NCI-H2227 treated with DMSO at 0.1 percent for 48 hours (cell line): ENCODE results near the gene CCDC12.

Source experiments
- DNase-seq: peaks from one replicate; lab custom pipeline; 2025; lab: John Stamatoyannopoulos, UW

CCDC12 gene

DNA sequence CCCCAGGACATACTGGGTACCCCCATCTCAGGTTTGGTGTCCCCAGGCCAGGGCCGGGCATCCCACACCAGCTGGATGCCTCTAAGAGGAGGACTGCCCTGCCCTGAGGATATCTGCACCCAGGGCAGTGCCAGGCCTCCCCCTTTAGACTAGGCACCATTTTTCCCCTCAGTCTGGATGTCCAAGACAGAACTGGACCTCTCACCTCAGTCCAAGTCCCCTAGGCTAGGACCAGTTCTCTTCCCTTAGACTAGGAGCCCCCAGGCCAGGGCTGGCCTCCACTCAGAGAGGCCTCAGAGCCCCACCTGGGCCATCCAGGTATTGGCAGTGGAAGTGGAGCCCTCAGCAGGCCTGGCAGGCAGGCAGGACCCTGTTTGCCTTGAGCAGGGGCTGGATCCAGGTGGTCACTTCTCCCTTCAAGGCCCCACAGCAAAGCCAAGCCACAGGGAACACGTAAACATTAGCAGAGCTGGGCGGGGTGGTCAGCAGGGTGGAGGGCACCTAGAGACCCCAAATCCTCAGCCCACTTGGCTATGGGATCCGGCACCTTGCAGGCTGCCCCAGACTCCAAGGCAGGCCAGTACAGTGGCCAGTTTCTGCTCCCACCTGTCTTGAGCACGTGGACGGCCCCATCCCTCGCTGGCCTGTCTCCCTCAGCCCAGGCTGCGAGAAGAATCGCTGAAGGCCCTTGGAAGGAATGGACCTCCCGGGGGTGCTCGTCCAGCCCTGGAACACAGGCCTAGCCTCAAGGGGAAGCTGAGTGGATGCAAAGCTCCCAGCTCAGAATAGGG, 70.7 kb downstream of the CCDC12 start:
- DNase-seq: no peak

DNA sequence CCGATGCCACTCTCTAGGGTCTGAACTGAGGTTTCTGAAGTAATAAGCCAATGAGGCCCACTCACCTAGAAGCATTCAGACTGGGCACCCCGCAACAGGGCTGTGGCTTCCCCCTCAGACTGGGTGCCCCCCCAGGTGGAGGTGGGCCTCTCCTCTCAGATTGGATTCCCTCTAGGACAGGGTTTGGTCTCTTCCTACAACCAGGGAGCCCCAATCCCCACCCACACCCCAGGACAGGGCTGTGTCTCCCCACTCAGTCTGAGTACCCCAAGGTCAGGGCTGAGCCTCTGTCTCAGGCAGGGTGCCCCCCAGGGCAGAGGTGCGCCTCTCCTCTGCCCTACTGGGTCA, 71.4 kb downstream of the CCDC12 start:
- DNase-seq: no peak

DNA sequence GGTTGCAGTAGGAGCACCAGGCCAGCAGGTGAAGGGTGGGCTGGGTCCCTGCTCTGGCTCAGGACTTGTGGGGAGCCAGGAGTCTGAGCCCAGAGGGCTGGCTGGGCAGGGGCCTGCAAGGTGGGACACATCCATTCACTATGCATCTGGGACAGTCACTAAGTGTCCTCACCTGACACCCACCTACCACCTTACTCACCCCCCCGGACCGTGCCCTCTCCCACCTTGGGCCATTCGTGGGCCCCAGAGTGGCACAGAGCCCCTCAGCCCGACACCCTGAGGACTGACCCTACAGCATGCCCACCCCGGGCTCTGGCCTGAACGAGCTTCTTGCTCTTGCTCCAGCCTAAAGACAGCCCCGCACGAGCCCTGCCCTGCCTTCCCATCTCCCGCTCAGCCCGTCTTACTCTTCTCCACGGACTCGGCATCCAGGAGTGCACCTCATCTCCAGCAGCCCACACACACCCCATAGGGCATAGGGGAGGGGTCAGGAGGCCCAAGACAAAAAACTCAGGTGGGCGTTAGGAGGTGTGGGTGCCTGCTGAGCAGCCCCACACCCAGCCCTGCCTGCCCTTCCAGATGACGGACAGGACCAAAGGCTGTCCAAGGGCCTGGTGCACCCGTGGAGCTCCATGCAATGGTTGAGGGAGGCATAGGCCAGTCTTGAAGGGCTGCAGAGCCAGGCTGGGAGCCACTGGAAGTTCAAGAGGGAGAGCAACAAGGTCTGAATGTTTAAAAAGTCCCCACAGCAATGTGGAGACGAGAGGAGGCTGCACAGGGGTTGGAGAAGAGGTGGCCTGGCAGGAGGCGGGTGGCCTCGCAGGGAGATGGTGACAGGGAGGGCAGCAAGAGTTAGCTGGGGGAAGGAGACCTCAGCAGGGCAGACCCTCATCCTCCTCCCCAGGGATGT, 72.0 kb downstream of the CCDC12 start:
- no peak for DNase-seq

DNA sequence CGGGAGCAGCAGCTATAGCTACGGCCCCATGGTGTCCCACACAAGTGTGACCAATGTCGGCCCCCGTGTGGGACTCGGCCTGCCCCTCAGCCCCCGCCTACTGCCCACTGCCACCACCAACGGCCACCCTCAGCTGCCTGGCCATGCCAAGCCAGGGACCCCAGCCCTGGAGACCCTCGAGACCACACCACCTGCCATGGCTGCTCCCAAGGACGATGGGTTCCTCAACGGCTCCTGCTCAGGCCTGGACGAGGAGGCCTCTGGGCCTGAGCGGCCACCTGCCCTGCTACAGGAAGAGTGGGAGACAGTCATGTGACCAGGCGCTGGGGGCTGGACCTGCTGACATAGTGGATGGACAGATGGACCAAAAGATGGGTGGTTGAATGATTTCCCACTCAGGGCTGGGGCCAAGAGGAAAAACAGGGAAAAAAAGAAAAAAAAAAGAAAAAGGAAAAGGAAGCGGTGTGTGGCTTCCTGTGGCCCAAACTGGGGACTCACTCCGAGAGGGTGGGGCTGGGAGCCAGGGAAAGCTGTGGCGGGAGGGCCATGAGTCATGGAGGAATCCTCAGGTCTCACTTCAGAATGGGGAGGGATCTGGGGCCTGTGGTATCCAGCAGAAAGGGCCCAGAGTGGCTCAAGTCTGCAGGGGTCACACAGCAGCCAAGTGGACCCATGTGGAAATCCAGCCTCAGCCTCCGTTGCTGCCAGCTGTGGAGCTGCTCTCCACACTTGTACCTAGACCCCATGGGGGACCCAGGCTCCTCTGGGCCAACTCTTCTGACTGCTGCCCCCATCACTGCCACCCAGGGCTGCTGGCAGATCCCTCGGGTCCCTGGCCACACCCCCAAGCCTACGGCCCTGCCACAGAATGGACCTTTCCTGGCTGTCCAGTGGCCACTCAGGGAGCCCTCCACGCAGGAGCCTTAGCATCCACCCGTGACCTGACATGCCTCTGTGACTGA, 72.9 kb downstream of the CCDC12 start:
- DNase-seq: no peak

DNA sequence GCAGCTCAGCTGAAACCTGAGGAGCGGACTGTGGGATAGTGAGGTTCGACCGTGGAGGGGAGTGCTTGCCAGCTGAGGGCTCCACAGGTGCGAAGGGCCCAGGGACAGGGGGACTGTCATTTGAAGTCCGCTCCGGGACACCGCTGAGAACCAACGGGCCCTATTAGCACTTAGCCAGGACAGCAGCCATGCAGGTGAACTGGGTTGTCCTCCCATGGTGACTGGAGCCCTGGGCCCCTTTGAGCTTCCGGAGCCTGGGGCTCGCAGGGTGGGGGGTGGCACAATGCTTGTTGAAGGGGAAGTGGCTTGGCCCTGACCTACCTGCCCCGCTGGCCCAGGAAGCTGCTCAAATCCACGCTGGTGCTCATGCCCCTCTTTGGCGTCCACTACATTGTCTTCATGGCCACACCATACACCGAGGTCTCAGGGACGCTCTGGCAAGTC, 74.3 kb downstream of the CCDC12 start:
- DNase-seq: no peak

DNA sequence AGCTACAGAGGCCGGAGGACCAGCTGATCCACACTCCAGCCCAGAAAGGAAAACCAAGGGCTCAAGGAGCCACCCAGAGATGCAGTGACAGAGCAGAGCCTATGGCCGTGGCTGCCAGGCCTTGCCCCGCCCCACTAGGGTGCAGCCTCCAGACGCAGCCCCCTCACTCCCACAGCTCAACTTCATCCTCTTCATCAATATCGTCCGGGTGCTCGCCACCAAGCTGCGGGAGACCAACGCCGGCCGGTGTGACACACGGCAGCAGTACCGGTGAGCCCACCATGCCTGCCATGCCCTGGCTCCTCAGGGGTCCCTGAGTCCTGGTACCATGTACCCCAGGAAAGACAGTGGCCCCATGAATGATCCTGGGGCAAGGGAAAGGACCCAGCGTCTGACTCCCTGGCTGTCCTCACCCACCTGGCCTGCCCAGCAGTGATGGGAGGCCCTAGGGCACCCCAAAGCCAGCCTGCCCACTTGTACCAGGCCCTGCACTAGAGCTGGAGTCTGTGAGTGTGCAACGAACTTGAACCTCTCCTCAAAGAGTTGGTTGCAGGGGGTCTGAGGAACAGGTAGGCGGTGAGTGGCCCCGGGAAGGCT, 74.9 kb downstream of the CCDC12 start:
- DNase-seq: no peak

DNA sequence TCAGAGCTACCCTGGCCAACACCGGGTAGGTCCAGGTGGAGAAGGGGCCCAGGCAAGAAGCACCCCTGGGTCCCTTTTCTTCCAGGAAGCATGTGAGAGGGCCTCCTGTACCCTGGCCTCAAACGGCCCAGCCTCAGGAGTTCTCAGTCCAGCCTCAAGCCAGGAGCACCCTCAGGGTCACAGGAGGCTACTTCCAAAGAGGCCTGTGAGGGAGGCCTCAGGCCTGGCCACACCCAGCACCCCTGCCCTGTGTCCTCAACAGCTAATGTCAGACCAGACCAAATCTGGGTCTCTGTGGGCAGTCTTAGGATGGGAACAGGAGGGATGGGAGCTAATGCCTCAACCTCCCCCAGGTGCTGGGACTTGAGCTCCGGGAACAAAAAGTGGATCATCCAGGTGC, 75.5 kb downstream of the CCDC12 start:
- no peak for DNase-seq

DNA sequence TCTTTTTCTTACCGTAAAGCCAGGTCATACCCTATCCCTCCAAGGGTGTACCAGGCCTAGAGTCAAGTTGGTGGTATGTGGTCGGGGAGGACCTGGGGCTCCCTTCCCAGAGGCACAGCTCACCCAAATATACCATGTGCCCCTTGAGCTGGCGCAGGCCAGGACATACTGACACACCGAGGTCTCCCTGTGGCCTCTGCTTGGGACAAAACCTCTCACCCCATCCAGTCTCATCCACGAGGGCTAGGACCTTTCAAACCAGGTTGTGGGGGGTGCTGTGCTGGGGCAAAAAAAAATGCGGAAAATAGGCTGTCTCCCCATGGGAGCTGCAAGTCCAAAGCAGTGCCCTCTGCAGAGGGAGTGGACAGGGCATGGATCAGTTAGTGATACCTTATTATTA, 76.2 kb downstream of the CCDC12 start:
- DNase-seq: no peak

DNA sequence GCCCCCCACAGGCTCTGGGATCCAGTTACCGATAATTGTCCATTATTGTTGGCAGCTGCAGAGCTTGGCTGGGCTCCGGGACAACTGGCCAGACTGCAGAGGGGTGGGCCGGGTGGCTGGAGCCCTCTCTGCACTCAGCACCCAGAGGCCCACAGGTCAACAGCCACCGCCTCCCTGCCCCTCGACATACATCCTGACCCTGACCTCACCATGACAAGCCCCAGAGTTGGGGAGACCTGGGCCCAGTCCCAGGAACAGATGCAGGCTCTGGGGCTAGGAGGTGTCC, 76.6 kb downstream of the CCDC12 start:
- peak; percentile 44 for DNase-seq

DNA sequence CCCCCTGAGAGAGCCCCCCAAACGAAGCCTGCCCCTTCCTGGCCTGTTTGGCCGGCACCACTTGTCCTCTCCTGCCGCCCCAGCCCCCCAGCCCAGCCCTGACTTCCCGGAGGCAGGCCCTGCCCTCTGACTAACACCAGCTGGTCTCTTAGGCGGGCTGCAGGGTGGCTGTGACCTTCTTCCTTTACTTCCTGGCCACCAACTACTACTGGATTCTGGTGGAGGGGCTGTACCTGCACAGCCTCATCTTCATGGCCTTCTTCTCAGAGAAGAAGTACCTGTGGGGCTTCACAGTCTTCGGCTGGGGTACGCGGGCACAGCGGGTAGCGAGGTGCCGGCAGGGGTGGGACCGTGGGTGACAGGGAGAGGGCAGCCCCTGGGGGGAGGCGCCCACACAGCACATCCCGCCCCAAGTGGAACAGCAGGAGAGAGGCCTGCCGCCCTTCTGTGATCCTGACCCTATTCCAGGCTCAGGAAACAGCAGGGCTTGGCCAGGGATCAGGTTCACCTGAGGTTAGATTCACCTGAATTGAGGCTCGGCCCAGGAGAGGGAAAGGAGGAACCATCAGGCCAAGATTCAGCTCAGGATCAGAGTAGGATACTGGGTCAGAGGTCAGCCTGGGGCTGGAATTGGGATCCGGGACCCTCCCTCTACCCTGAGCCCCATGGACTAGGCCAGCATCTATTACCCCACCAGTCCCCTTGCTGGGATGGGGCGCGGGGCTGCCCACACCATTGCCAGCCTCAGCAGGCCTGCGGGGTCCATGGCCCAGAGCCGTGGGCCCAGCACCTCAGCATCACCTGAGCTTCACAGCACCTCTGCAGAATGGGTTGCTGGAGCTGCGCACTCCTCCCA, 77.2 kb downstream of the CCDC12 start:
- DNase-seq: no peak

DNA sequence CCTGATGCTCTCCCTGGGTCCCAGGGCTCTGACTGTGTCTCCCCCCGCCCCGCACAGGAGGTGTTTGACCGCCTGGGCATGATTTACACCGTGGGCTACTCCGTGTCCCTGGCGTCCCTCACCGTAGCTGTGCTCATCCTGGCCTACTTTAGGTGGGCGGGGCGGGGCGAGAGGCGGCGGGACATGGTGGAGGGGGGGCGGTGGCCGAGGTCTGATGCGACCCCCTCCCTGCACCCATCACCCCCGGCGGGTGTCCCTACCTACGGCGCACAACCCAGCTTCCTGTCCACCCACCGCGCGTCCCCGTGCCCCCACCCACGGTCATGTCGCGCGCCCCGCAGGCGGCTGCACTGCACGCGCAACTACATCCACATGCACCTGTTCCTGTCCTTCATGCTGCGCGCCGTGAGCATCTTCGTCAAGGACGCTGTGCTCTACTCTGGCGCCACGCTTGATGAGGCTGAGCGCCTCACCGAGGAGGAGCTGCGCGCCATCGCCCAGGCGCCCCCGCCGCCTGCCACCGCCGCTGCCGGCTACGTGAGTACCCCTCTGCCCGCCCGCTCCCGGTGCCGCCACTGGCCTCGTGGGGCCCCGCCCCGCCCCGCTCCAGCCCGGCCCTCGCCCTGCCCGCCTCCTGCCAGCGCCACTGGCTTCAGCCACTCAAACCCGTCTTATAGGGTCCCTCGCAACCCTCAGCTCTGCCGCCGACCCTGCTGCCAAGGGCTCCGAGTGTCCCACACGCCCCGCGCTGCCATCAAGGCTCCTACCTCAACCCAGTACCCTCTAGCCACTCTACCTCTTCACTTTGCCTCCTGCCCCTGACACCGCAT, 78.0 kb downstream of the CCDC12 start:
- DNase-seq: no peak

DNA sequence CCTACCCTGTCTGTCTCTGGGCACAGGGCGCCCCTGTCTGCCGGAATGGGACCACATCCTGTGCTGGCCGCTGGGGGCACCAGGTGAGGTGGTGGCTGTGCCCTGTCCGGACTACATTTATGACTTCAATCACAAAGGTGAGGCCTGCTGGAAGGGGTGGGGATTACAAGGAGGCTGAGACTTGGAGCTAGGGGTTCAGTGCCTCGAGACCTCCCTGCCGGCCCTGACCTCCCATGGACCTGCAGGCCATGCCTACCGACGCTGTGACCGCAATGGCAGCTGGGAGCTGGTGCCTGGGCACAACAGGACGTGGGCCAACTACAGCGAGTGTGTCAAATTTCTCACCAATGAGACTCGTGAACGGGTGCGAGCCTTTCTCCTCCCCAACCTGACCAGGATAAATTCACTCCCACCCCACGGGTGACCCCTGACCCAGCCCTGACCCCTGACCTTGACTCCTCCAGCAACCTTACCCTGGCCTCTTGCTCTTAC, 78.7 kb downstream of the CCDC12 start:
- no peak for DNase-seq

DNA sequence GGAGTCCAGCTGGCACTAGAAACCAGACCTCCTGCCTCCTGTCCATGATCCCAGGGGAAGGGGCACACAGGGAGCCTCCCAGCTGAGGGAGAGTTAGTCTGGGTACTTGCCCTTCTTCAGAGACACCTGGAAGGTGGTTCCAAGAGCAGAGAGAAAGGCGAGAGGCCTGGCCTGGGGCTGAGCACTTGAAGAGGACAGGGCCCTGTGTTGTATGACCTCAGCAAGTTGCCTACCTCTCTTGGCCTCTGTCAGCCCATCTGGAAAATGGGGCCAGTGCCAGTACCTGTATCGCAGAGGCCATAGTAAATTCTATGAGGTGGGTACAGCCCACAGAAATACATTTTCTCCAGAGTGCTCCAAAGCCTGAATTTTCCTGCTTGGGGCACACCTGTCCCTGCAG, 79.5 kb downstream of the CCDC12 start:
- no peak for DNase-seq

DNA sequence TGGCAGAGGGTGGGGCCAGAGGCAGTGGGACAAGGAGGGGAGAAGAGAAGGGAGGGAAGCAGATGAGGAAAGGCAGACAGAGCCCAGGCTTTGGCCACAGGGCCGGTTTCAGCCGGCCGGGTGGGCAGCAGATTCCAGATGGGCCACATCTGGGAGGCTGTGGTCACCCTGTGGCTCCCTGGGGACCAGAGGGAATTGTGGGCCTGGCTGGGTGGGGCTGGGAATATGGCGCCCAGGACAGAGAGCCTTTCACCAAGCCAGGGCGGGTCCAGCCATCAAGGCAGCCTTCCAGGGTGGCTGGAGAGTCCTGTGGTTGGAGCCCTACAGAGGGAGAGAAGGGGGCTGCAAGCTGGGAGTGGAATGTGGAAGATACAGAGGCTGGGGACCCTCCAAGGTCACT, 80.2 kb downstream of the CCDC12 start:
- DNase-seq: no peak

DNA sequence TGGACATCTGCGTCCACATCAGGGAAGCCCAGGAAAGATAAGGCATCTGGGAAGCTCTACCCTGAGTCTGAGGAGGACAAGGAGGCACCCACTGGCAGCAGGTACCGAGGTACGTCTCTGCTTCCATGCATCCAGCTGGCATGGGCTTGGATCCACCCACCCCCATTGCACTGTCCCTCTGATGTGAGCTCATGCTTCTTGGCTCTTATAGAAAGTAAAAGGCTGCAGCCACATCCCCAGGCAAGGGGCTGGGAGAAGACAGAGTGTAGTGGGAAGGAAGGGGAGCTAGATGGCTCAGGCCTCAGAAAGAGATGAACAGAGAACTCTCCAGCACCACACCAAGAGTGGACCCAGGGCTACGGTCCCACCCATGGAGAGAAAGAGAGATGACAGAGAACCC, 80.8 kb downstream of the CCDC12 start:
- no peak for DNase-seq

DNA sequence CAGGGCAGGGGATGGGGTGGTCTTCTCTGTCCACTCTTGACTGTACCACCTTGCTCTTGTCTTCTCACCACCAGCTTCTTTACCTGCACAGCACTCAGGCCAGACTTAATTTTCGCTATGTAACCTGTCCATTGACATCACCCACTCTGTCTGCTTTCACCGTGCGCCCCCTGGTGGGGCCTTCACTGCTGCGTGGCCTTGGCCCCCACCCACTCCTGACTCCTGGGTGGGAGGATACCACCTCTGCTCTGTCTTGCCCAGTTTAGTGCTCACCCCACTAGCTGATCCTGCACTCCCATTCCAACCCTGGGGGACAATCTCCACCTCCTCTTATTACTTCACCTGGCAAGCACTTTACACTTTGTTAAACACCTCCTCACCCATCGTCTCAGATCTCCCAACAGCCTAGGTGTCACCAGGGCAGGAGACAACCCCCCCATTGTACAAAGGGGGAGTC, 81.3 kb downstream of the CCDC12 start:
- DNase-seq: peak; percentile 6

DNA sequence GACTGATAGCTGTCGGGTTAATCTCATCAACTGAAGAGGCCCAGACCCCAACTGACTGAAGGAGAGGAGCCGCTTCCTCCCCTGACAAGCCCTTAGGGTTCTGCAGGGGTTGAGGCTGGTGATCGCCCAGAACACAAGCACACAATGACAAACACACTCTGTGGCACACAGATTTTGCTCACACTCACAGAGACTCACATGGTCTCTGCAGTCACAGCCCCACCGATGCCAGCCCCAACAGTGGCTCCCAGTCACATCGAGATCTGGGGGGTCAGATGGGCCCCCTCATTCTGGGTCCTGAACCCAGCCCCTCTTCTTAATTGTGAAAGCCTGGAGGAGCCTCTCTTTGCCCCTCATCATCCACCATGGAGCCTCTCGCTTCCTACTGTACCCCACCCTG, 82.3 kb downstream of the CCDC12 start:
- no peak for DNase-seq

DNA sequence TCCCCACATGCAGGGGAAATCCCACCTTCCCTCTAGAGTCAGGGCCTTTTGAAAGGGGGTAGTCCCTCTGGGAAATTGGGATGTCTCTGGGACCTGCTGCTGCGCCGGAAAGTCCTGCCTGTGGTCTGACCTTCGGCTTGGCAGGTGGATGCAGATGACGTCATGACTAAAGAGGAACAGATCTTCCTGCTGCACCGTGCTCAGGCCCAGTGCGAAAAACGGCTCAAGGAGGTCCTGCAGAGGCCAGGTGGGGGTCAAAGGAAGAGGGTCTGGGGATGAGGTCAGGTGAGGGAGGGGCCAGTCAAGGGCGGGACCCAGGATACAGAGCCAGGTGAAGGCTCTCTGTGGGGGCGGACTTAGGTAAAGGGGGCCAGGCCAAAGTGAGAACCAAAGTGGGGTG, 82.8 kb downstream of the CCDC12 start:
- DNase-seq: no peak

DNA sequence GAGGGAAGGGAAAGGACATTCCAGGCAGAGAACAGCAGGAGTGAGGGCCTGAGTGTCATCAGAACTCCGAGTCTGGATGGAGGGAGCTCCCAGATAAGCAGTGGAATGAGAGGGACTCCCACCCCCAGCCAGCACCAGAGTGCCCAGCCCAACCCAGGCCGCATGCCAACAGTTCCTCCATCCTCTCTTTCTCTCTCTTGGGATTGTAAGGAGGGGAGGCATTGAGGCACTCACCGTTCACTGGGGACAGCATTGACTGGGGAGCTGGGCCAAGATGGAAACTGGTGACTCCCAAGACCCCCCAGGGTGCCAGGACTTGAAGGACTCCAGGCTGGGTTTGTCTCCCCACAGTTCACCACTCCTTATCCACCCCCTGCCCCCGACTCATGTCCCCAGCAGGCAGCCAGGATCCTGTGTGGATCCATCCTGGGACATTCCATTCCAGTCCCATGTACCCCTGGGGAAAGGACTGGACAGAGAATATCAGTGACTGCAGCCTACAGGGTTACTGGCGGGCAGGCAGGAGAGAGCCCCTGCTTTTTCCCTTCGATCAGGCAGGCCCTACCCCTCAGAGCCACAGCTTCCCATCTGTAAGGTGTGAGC, 83.3 kb downstream of the CCDC12 start:
- DNase-seq: no peak
